ENCODE measurements around the gene KMT2B.

Gene KMT2B

DNA sequence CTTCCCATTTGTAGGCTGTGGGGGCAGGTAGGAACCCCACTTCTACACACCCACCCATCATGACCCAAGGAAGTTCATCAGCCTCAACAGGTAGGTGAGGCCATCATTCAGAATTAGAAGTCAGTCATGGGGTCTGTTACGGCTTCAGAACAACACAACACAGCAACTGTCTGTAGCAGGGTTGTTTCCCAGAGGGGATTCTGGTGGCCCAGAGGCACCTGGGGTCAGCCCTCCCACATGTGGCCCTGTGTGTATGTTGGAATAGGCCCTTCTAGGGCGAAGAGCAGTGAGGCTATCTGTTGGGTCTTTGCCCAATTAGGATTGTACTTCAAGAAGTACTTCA lies 21.1 kb downstream of the KMT2B start:
- H3K4me3 ChIP-seq (ENCODE audit: low read depth, low read length) = no peak overlapping the region
- TF ChIP-seq, protein P1, sequence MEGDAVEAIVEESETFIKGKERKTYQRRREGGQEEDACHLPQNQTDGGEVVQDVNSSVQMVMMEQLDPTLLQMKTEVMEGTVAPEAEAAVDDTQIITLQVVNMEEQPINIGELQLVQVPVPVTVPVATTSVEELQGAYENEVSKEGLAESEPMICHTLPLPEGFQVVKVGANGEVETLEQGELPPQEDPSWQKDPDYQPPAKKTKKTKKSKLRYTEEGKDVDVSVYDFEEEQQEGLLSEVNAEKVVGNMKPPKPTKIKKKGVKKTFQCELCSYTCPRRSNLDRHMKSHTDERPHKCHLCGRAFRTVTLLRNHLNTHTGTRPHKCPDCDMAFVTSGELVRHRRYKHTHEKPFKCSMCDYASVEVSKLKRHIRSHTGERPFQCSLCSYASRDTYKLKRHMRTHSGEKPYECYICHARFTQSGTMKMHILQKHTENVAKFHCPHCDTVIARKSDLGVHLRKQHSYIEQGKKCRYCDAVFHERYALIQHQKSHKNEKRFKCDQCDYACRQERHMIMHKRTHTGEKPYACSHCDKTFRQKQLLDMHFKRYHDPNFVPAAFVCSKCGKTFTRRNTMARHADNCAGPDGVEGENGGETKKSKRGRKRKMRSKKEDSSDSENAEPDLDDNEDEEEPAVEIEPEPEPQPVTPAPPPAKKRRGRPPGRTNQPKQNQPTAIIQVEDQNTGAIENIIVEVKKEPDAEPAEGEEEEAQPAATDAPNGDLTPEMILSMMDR (IDR thresholded peaks at IDR 0.05; ENCODE audit: borderline replicate concordance, insufficient read depth, low read depth, low read length) = no peak

DNA sequence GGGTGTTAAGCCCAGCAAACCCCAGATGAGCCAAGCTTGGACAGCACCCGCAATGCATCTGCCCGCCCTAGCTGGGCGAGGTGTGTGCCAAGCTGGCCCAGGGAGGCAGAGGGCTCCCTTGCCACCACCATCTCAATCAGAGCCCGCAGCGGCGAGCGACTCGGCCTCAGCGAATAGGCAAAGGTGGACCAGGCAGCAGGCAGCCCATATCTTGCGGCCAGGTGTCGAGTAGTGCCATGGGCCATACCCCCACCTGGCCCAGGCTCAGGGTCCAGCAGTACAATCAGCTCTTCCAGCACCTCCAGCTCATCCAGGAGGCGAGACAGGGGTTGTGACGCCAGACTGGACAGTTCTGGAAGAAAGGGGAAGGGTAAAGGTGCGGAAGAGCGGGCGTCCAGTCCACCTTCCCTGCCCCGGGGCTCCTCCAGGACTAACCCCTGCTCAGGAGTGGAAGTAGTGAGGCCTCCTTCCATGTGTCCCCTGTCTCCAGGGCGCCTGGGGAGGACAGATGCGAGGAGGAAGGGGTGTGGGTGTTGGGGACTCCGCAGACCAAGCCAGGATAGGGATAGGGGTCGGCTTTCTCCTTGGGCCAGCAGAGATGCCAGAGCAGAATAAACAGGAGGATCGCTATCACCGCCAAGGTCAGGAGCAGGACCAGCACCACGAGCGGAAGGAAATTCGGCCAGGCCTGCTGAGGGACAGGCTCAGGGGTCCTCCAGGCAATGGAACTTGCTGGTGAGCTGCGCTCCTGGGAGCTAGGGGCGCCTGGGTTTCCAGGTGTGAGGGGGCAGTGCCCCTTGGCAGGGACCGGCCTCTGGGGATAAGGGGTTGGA lies 21.7 kb downstream of the KMT2B start:
- TF ChIP-seq, protein P1 (IDR thresholded peaks at IDR 0.05; ENCODE audit: borderline replicate concordance, insufficient read depth, low read depth, low read length) = no peak
- H3K4me3 ChIP-seq (ENCODE audit: low read depth, low read length) = peak overlapping the region; percentile 72

DNA sequence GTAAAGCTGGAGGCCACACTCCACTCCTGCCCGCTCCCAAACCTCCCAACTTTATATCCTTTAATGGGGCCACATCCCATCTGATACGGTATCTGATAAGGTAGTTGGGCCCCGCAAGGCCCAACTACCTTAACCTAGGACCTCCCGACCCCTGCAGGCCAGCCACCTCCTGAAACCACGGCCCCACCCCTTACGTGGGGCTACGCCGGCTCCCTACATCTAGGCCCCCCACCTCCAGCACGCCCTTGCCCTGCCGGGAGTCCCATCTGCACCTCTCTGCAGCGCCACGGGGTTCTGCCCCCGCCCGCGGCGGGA lies 22.3 kb downstream of the KMT2B start:
- TF ChIP-seq, protein P1 (IDR thresholded peaks at IDR 0.05; ENCODE audit: borderline replicate concordance, insufficient read depth, low read depth, low read length) = no peak

GRCh38 chr19:35740423-35741202 lies 22.8 kb downstream of the KMT2B start:
- TF ChIP-seq, protein P1 (IDR thresholded peaks at IDR 0.05; ENCODE audit: borderline replicate concordance, insufficient read depth, low read depth, low read length) = peak; percentile 35; the same call in 1 of the 2 replicates
- H3K4me3 ChIP-seq (ENCODE audit: low read depth, low read length) = peak overlapping the region; percentile 72

More for the DNA sequence above, 22.3 kb downstream of the KMT2B start:
- peak overlapping the region; percentile 72 for H3K4me3 ChIP-seq (ENCODE audit: low read depth, low read length)

DNA sequence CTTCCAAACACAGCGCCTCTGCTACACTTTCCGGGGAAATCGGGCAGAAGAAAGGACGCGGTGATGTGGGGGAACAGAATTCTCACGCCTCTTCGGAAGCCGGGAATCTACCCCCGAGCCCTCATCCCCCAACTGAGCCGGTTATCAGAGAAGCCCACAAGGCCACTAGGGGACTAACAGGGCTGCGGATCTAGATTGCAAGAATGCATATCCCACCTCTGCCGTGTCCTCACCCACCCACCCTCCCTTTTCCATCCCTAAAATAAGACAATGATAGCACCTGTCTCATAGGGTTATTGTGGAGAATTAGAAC lies 23.4 kb downstream of the KMT2B start:
- TF ChIP-seq, protein P1 (IDR thresholded peaks at IDR 0.05; ENCODE audit: borderline replicate concordance, insufficient read depth, low read depth, low read length) = no peak
- H3K4me3 ChIP-seq (ENCODE audit: low read depth, low read length) = peak overlapping the region; percentile 72

DNA sequence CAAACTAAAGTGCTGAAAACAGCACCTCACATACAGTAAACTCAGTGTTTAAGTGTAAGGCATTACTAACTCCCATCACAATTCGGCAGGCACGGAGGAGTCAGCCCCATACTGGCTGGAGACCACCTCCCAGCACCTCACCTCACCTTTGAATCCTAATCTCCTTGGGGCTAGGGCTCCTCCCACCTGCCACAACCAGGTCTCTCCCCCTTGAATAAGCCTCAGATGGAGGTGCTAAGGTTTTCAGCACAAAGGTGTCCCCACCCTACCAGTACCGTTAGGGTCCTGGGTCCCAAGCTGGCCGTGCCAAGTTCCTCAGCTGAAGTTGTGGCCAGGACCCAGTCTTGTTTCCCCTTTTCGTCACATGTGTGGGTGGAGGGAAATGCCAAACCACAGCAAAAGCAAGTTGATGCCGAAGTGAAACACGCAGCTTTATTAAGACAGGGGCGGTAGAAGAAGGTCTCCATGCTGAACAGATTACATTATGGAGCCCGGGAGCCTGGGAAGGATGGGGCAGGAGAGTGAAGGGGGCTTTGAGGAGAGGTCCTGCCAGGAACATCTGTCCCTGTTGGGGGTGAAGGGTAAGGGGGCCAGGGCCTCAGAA lies 24.4 kb downstream of the KMT2B start, which contains the start of gene IGFLR1:
Gene IGFLR1 (minus strand): TSS at position 332 of the 604 bp plus-strand sequence. CDS start 1,272 bp downstream, outside the sequence.
- H3K4me3 ChIP-seq (ENCODE audit: low read depth, low read length) = peak within 1 kb of the TSS; percentile 72
- TF ChIP-seq, protein P1 (IDR thresholded peaks at IDR 0.05; ENCODE audit: borderline replicate concordance, insufficient read depth, low read depth, low read length) = no peak
